PFSK-1 (cell line): ENCODE results near the gene NAP1L1.

Experiments
- FOXP2 ChIP-seq: optimal IDR thresholded peaks from 2 replicates; pipeline ENCODE3; 2011; ENCODE audit warnings: borderline replicate concordance, control low read depth, inconsistent platforms; ENCODE audit not compliant: insufficient read depth; ENCODE audit errors: extremely low read length, extremely low read depth
- POLR2AphosphoS5 ChIP-seq: IDR thresholded peaks from 2 replicates; pipeline ENCODE4 v1.6.1; 2012; ENCODE audit warnings: low read depth, mild to moderate bottlenecking, control low read depth, low read length, moderate library complexity
- REST ChIP-seq, 2 experiments: IDR thresholded peaks; 2 replicates each; pipeline versions ENCODE4 v1.6.1 to v1.8.0; 2011 to 2012; ENCODE audit warnings: low read depth in 2 of 2, low read length in 2 of 2, control low read depth in 1 of 2, inconsistent platforms in 1 of 2, mild to moderate bottlenecking in 1 of 2, moderate library complexity in 1 of 2; ENCODE audit not compliant: insufficient read depth in 1 of 2
- SIN3A ChIP-seq: IDR thresholded peaks from 2 replicates; pipeline ENCODE4 v1.6.1; 2012; ENCODE audit warnings: mild to moderate bottlenecking, low read length, moderate library complexity, borderline replicate concordance; ENCODE audit not compliant: insufficient read depth
- TAF1 ChIP-seq: IDR thresholded peaks from 2 replicates; pipeline ENCODE4 v1.6.1; 2012; ENCODE audit warnings: low read length, control low read depth, borderline replicate concordance; ENCODE audit not compliant: insufficient read depth

The NAP1L1 gene

DNA sequence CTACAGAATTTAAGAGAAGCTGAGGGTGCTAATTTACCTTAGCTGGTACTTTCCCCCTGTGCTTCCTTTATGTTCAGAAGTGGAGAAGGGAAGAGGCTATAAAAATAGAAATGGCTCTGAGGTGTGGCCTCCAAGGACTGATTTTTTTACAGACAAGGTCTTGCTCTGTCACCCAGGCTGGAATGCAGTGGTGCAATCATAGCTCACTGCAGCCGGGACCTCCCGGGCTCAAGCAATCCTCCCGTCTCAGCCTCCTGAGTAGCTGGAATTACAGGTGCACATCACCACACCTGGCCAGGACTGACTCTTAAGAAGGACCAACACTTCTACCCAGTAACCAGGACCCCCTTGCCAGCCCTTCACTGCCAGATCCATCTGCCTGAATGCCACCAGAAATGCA is 23.9 kb upstream of the NAP1L1 start:
- TF ChIP-seq SIN3A (no peak), TAF1 (no peak)

GRCh38 chr12:76106631-76107030 is 22.1 kb upstream of the NAP1L1 start:
- TF ChIP-seq POLR2AphosphoS5 (no peak), SIN3A (no peak), REST (IDR thresholded peaks at IDR 0.05; ENCODE audit: insufficient read depth in 1 of 2, low read depth in 2 of 2, low read length in 2 of 2) (no peak), FOXP2 (no peak), TAF1 (no peak)

GRCh38 chr12:76103958-76104357 is 19.5 kb upstream of the NAP1L1 start:
- TF ChIP-seq TAF1 (no peak), FOXP2 (no peak), POLR2AphosphoS5 (no peak), SIN3A (no peak), REST (IDR thresholded peaks at IDR 0.05; ENCODE audit: insufficient read depth in 1 of 2, low read depth in 2 of 2, low read length in 2 of 2) (no peak)

GRCh38 chr12:76101739-76102385 is 17.4 kb upstream of the NAP1L1 start:
- TF ChIP-seq POLR2AphosphoS5: no peak
- TF ChIP-seq REST (IDR thresholded peaks at IDR 0.05; ENCODE audit: insufficient read depth in 1 of 2, low read depth in 2 of 2, low read length in 2 of 2): no peak
- TF ChIP-seq SIN3A: no peak
- TF ChIP-seq TAF1: no peak
- no peak for TF ChIP-seq FOXP2

DNA sequence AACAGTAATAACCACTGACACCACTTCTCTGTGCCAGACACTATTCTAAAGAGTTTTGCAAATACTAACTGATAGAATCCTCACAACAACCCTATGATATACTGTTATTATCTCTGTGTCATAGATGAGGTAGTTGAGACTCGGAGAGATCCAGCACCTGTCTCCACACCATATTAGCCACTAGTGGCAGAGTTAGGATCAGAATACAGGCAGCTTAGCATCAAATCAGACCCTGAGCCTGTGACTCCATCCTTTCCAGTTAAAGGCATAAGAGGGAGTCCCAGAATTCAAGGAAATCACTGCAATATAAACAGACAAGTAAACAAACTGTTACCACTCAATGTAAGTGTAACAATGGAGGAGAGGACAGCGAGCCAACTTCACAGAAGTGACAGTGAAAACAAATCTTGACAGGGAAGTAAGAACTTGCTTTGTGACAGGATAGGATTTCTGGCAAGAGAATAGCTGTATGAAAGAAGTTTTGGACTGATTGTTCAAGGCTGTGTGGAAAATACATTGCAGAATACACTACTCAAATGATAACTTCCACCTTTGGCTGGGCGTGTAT is 11.7 kb upstream of the NAP1L1 start:
- TF ChIP-seq POLR2AphosphoS5 (no peak), TAF1 (no peak), FOXP2 (no peak), REST (IDR thresholded peaks at IDR 0.05; ENCODE audit: insufficient read depth in 1 of 2, low read depth in 2 of 2, low read length in 2 of 2) (no peak), SIN3A (no peak)
